HG02763 (cell line): ENCODE results near the gene PPM1J.
"Not testable (repeated sequence)": the region's sequence is repeated elsewhere in the genome, so short reads cannot be mapped to it uniquely, and the experiment has no call there.

Experiments
- ATAC-seq: cut with Tn5 transposase; IDR thresholded peaks from one replicate; pipeline ENCODE4 v1.9.1; 2021; ENCODE audit warnings: mild to moderate bottlenecking, moderate library complexity; ENCODE audit not compliant: unreplicated experiment

Gene PPM1J

GRCh38 chr1:112722601-112723510, 7.7 kb upstream of the PPM1J start:
- no peak for ATAC-seq

- ATAC-seq = no peak
These were observed 6.9 kb upstream of the PPM1J start for GRCh38 chr1:112721966-112722524.

GRCh38 chr1:112721294-112721693, 6.2 kb upstream of the PPM1J start:
- not testable (repeated sequence) for ATAC-seq

- no peak for ATAC-seq
These were observed 5.7 kb upstream of the PPM1J start for GRCh38 chr1:112720800-112721199.

- ATAC-seq = no peak
These were observed 4.6 kb upstream of the PPM1J start for GRCh38 chr1:112719706-112720105.

- ATAC-seq = no peak
These were observed 3.7 kb upstream of the PPM1J start for GRCh38 chr1:112718691-112719418.

- no peak for ATAC-seq
These were observed 2.2 kb upstream of the PPM1J start for GRCh38 chr1:112717263-112717873.

GRCh38 chr1:112716133-112716720, 1.1 kb upstream of the PPM1J start:
- ATAC-seq = no peak

GRCh38 chr1:112714313-112715263, 544 bp downstream of the PPM1J start:
- ATAC-seq = peak; percentile 17

GRCh38 chr1:112713466-112714312, 1.4 kb downstream of the PPM1J start:
- no peak for ATAC-seq

GRCh38 chr1:112712701-112713128, 2.4 kb downstream of the PPM1J start:
- ATAC-seq = no peak

GRCh38 chr1:112712191-112712590, 2.9 kb downstream of the PPM1J start:
- ATAC-seq = no peak

GRCh38 chr1:112711670-112712069, 3.5 kb downstream of the PPM1J start:
- no peak for ATAC-seq

GRCh38 chr1:112711041-112711440, 4.1 kb downstream of the PPM1J start:
- ATAC-seq = no peak

- ATAC-seq = no peak
These were observed 4.5 kb downstream of the PPM1J start for GRCh38 chr1:112710586-112710985.

- no peak for ATAC-seq
These were observed 5.0 kb downstream of the PPM1J start for GRCh38 chr1:112710159-112710558.

GRCh38 chr1:112708489-112708888, 6.6 kb downstream of the PPM1J start:
- no peak for ATAC-seq

GRCh38 chr1:112708002-112708448, 7.1 kb downstream of the PPM1J start:
- ATAC-seq = no peak
